ENCODE data around the gene CENPF.

GRCh38 chr1:214557952-214558735 lies 44.9 kb upstream of the CENPF start:
- TF ChIP-seq EZH2 (IDR thresholded peaks at IDR 0.05) = no peak
- TF ChIP-seq POLR2AphosphoS5 (IDR thresholded peaks at IDR 0.05; ENCODE audit: borderline replicate concordance, low read depth, low read length) = no peak

Data from SK-N-MC (cell line).